BE2C (cell line): ENCODE data around the gene DDX10.

Source experiments
- DNase-seq: peaks from one replicate; pipeline ENCODE4 v3.0.0-alpha.2; 2020
- H3K27me3 ChIP-seq: fragments of 250-450 bp; sonication (Bioruptor Pico); 2 replicates; pipeline ENCODE4 v1.5.1; 2020; ENCODE audit warnings: mild to moderate bottlenecking
- H3K36me3 ChIP-seq: fragments of 250-450 bp; sonication (Bioruptor Pico); 2 replicates; pipeline ENCODE4 v1.5.1; 2020; ENCODE audit warnings: mild to moderate bottlenecking
- H3K4me1 ChIP-seq: fragments of 250-450 bp; sonication (Bioruptor Pico); 2 replicates; pipeline ENCODE4 v1.5.1; 2020
- H3K4me3 ChIP-seq: 2 replicates; pipeline ENCODE4 v1.5.1; 2011; ENCODE audit warnings: low read depth, low read length
- H3K9me3 ChIP-seq: fragments of 250-450 bp; sonication (Bioruptor Pico); 2 replicates; pipeline ENCODE4 v1.5.1; 2020
- CTCF ChIP-seq: IDR thresholded peaks from 2 replicates; pipeline ENCODE4 v1.5.1; 2012; ENCODE audit warnings: mild to moderate bottlenecking, low read depth, low read length

Gene DDX10

GRCh38 chr11:108880510-108880909, 215.6 kb downstream of the DDX10 start:
- no peaks in the 10 kb centered on the region for H3K36me3 ChIP-seq
- H3K4me1 ChIP-seq, result peaks cover 2% of the 10 kb centered on the region
- TF ChIP-seq CTCF, result no peak
- no peak for DNase-seq
- H3K27me3 ChIP-seq, result no peaks in the 10 kb centered on the region
- no peaks in the 10 kb centered on the region for H3K9me3 ChIP-seq
- no peak overlapping the region for H3K4me3 ChIP-seq

- no peaks in the 10 kb centered on the region for H3K9me3 ChIP-seq
- TF ChIP-seq CTCF, result no peak
Measured at GRCh38 chr11:108881131-108881530, 216.3 kb downstream of the DDX10 start.

GRCh38 chr11:108882211-108882831, 217.5 kb downstream of the DDX10 start:
- no peaks in the 10 kb centered on the region for H3K36me3 ChIP-seq
- no peaks in the 10 kb centered on the region for H3K27me3 ChIP-seq
- DNase-seq, result no peak
- H3K4me1 ChIP-seq, result peaks cover 9% of the 10 kb centered on the region
- no peaks in the 10 kb centered on the region for H3K9me3 ChIP-seq
- TF ChIP-seq CTCF, result no peak
- no peak overlapping the region for H3K4me3 ChIP-seq

More at GRCh38 chr11:108881131-108881530, 216.3 kb downstream of the DDX10 start:
- Histone ChIP-seq H3K27me3 (no peaks in the 10 kb centered on the region), H3K36me3 (no peaks in the 10 kb centered on the region), H3K4me3 (no peak overlapping the region), H3K4me1 (peaks cover 4% of the 10 kb centered on the region)
- DNase-seq, result no peak

- Histone ChIP-seq H3K4me1 (peaks cover 9% of the 10 kb centered on the region; the same call in 1 of the 2 replicates), H3K36me3 (no peaks in the 10 kb centered on the region), H3K4me3 (no peak overlapping the region), H3K27me3 (no peaks in the 10 kb centered on the region), H3K9me3 (no peaks in the 10 kb centered on the region)
- no peak for TF ChIP-seq CTCF
- no peak for DNase-seq
Measured at GRCh38 chr11:108886005-108886659, 221.3 kb downstream of the DDX10 start.

GRCh38 chr11:108886660-108887009, 221.8 kb downstream of the DDX10 start:
- Histone ChIP-seq H3K4me3 (no peak overlapping the region), H3K36me3 (no peaks in the 10 kb centered on the region), H3K27me3 (no peaks in the 10 kb centered on the region), H3K4me1 (peaks cover 13% of the 10 kb centered on the region; the same call in 1 of the 2 replicates), H3K9me3 (no peaks in the 10 kb centered on the region)
- DNase-seq, result no peak
- no peak for TF ChIP-seq CTCF
